C4-2B (cell line): ENCODE measurements around the gene PCDHA1.

Experiments used
- ZFX ChIP-seq: fragments of 450-650 bp; IDR thresholded peaks from 2 replicates; pipeline ENCODE4 v1.6.1; 2017
- TF ChIP-seq, protein P1 (sequence below): fragments of 450-650 bp; conservative IDR thresholded peaks from 2 replicates; pipeline ENCODE4 v1.5.1; 2017; ENCODE audit warnings: mild to moderate bottlenecking

DNA sequence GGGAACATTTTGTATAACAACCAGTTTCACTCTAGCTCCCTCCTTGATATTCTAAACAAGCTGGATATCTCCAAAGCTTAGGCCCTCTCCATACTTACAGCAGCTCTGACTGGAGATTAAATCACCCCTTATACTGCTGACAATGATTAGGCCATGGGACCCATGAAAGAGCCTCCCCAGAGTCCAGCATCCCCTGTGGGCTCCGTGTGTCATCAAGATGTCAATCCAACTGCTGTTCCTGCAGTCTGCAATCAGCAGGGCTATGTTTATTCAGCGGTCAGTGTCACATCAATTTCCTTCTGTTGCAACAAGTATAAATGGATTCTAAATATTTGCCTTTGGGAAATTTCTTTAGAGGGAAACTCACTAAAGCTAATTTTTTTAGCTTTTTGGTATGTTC is 206.9 kb downstream of the PCDHA1 start:
- TF ChIP-seq, protein P1, sequence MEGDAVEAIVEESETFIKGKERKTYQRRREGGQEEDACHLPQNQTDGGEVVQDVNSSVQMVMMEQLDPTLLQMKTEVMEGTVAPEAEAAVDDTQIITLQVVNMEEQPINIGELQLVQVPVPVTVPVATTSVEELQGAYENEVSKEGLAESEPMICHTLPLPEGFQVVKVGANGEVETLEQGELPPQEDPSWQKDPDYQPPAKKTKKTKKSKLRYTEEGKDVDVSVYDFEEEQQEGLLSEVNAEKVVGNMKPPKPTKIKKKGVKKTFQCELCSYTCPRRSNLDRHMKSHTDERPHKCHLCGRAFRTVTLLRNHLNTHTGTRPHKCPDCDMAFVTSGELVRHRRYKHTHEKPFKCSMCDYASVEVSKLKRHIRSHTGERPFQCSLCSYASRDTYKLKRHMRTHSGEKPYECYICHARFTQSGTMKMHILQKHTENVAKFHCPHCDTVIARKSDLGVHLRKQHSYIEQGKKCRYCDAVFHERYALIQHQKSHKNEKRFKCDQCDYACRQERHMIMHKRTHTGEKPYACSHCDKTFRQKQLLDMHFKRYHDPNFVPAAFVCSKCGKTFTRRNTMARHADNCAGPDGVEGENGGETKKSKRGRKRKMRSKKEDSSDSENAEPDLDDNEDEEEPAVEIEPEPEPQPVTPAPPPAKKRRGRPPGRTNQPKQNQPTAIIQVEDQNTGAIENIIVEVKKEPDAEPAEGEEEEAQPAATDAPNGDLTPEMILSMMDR: no peak
- no peak for TF ChIP-seq ZFX
